Measurements from ENCODE around the gene SYCN.
"Not testable (repeated sequence)": the region's sequence is repeated elsewhere in the genome, so short reads cannot be mapped to it uniquely, and the experiment has no call there.

The SYCN gene

DNA sequence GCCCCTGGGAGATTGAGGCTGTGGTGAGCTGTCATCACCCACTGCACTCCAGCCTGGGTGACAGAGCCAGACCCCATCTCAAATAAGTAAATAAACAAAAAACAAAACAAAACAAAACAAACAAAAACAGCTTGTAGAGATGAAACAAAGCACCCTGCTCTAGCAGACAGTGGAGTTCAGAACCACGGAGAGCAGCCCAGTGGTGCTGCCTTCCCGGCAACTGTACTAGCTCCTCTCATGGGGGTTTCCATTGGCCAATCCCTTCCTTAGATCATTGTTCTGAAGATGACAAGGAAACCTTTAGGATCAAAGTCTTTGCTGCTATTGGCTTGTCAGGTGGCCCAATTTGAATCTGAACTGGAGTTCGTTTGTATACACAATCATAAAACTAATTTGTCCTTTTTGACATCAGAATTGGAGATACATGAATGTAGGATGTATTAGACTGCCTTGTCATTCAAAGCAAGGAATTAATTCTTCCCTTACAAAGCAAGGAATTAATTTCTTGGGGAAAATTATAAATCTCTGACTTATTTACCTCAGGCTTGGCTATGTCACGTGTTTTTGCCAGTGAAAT is 19.7 kb upstream of the SYCN start:
- FAIRE-seq, result no peak

GRCh38 chr19:39219108-39219507 is 15.0 kb upstream of the SYCN start:
- FAIRE-seq, result not testable (repeated sequence)

DNA sequence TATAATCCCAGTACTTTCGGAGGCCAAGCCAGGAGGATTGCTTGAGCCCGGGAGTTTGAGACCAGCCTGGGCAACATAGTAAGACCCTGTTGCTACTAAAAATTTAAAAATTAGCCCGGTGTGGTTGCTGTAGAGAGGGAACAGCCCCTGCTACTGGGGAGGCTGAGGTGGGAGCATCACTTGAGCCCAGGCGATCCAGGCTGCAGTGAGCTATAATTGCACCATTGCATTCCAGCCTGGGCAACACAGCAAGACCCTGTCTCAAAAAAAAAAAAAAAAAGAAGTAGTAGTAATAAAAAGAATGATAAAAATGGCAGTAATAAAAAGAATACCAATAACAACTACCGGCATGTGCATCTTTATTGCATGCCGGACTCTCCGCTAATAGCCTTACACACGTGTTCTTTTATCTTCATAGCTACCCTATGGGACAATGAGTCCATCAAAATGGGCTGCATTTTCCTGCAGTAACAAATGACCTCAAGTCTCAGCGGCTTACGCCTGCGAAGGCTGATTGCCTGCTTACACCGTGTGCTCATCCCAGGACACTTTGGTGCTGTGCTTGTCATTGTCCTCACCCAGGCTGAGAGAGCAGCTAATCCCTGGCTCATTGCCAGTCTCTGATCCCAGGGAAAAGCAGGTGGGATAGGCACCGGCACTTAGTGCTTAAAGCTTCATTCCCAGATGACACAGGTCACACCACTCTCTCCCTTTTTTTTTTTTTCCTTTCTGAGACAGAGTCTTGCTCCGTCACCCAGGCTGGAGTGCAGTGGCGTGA is 14.4 kb upstream of the SYCN start:
- no peak for FAIRE-seq

DNA sequence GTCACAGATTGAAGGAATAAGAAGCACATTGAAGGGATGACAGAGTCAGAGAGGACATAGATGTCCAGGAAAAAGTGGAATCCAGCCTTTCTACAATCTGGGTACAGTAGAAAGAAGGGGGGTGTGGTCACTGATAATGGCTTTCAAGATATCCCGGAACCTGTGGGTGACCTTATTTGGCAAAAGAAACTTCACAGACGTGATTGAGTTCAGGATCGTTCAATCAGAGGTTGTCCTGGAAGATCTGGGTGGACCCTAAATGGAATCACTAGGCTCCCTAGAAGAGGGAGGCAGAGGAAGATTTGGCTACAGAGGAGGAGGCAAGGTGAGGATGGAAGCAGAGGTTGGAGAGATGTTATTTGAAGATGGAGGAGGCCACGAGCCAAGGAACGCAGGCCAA is 13.0 kb upstream of the SYCN start:
- no peak for FAIRE-seq

DNA sequence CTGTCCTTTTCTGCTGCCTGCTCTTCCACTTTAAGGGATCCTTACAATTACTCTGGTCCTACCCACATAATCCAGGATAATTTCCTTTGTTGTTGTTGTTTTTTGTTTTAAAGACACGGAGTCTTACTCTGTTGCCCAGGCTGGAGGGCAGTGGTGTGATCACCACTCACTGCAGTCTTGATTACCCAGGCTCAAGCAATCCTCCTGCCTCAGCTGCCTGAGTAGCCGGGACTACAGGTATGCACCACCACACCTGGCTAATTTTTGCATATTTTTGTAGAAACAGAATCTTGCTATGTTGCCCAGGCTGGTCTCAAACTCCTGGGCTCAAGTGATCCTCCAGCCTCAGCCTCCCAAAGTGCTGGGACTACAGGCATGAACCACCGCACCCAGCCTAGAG is 11.3 kb upstream of the SYCN start:
- FAIRE-seq, result not testable (repeated sequence)

GRCh38 chr19:39212375-39212742 is 8.3 kb upstream of the SYCN start:
- no peak for FAIRE-seq

- FAIRE-seq, result no peak
Measured at GRCh38 chr19:39211731-39212374, 7.8 kb upstream of the SYCN start.

DNA sequence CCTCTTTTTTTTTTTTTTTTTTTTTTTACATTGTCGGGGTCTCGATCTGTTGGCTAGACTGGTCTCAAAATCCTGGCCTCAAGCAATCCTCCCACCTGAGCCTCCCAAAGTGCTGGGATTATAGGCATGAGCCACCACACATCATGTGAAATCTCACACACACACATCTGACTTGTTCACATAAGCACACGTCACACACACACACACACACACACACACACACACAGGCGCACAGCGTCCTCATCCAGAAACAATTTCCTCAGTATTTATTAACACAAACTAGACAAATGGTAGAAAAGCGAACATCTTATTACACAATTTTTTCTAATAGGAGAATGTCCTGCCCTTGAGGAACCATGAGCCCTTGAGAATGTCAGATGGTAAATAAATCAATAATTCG is 5.1 kb upstream of the SYCN start:
- no peak for FAIRE-seq

- FAIRE-seq, result no peak
Measured at GRCh38 chr19:39208175-39208795, 4.2 kb upstream of the SYCN start.

GRCh38 chr19:39207293-39207836 is 3.3 kb upstream of the SYCN start:
- no peak for FAIRE-seq

GRCh38 chr19:39206122-39206521 is 2.1 kb upstream of the SYCN start:
- FAIRE-seq, result no peak

DNA sequence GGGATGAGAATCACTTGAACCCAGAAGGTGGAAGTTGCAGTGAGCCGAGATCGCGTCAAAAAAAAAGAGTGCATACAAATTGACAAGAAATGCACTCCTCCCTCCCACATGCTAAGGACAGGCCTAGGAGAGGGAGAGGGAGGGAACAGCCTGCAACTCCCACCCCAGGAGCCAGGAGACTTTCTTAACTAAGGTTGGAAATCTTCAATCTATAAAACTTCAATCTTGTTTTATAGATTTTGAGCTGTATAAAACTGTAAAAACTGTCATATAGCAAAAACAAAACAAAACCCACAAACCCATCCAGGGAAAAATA is 1.3 kb upstream of the SYCN start:
- FAIRE-seq, result no peak

DNA sequence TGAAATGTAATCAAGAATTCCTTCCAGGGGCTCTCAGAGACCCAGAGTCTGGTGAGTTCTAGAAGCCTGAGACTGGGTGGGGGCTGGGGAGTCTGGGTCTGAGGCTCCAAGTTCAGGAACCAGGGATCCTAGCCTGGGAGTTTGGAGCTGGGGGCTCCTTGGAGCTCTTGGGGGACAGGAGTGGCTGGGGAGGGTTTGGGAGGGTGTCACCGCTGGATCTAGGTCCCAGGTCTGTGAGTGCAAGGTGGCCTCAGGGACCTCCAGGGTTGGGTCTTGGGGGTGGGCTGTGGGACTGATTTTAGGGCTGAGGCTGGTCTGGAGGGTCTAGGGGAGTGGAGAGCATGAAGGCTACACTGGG is 1.1 kb downstream of the SYCN start:
- FAIRE-seq, result no peak

GRCh38 chr19:39200803-39201115 is 3.3 kb downstream of the SYCN start:
- FAIRE-seq, result no peak

DNA sequence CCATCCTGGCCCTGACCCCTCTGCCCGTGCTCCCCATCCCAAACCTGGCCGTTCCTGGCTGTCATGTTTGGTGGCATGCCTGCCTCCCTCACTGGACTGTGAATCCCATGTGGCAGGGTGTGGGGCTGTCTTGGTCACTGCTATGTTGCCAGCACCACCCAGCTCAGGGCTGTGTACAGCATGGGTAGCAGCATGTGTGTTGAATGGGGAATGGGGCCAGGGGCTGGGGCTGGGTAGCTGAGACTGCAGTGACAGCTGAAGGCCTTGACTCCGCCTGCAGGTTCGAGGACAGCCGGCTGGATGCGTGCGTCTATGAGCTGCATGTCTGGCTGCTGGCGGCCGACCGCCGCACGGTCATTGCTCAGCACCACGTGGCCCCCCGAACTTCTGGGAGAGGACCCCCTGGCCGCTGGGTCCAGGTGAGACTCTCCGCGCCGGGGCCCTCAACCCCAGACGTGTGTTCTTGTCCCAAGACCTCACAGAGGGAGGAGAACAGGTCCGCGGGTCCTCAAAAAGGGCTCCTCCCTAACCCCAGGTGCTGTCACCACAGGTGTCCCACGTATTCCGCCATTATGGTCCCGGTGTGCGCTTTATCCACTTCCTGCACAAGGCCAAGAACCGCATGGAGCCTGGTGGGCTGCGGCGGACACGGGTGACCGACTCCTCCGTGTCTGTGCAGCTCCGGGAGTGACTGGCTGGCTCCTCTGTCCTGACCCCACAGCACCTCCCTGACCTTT is 3.8 kb downstream of the SYCN start:
- FAIRE-seq, result no peak

GRCh38 chr19:39199025-39199424 is 5.0 kb downstream of the SYCN start:
- FAIRE-seq, result no peak

DNA sequence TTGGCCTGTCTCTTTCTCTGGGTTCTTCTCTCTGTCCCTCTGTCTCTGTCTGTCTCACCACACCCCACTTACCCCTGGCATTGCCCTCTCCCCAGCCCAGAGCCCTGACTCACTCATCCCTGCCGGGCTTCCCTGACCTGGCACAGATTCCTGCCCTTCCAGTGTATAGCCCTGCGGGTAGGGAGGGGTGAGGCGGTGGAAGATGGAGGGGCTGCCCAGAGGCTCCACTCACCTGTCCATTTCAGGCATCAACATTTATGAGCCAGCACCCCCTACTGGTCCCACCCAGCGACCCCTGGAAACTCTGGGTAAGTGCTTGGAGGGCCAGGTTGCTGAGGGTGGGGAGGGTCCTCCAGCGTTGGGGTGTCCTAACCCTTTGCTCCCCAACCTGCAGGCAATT is 6.3 kb downstream of the SYCN start:
- FAIRE-seq, result no peak

- FAIRE-seq, result no peak
Measured at GRCh38 chr19:39196860-39197562, 7.1 kb downstream of the SYCN start, which contains the start of gene NCCRP1. Gene NCCRP1, plus strand, starts transcription at chr19:39196964. Its CDS starts 19 bp downstream, at chr19:39196983.

DNA sequence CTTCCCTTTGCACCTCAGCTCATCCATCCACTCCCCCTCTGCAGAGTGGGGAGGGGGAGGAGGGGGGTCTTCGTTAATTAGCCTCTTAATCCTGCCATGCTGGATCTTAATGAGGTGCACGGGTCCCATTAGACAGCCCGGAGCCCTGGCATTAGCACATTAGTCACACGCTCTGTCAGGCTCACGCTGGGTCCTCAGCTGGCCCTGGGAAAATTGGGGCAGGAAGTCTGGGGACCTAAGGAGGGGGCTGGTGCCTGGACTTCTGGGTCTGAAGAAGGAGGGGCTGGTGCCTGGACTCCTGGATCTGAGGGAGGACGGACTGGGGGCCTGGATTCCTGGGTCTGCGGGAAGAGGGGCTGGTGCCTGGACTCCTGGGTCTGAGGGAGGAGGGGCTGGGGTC is 7.7 kb downstream of the SYCN start:
- no peak for FAIRE-seq

DNA sequence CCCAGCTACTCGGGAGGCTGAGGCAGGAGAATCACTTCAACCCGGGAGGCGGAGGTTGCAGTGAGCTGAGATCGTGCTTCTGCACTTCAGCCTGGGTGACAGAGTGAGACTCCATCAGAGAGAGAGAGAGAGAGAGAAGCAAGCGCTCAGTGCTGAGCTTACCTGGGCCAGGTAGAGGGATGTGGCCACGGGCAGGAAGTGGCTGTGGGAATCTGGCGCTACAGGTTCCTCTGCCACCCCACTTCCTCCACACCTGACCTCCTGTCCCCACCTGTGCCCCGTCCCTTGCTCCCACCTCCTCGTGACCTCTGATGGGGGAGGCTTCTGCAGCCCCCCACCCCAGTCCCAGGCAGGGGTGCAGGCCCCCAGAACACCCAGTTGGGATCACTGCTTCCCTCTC is 8.3 kb downstream of the SYCN start:
- no peak for FAIRE-seq

DNA sequence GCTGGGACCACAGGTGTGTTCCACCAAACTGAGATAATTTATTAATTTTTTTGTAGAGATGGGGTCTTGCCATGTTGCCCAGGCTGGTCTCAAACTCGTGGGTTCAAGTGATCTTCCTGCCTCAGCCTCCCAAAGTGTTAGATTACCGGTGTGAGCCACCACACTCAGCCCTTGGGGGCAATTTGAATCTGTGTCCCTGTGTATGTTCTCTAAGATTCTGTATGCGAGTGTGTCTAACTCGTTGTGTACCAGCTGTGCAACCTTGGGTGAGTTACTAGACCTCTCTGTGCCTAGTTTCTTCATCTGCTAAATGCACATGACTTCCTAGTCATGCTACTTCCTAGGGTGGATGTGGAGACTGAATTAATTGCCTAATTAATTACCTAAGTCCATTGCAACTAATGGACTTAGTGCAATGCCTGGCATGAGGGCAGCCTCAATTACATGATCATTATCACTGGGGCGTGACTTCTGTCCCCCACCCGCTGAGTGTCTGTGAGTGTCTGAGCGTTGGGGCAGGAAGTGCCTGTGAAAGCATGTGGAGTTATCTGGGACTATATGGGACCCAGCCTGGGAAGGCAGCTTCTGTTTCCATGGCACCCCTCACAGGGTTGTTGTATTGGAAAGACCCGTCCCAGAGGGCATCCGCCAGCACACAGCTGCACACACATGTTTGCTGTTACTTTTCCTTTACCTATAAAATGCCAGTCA is 9.1 kb downstream of the SYCN start:
- FAIRE-seq, result no peak

DNA sequence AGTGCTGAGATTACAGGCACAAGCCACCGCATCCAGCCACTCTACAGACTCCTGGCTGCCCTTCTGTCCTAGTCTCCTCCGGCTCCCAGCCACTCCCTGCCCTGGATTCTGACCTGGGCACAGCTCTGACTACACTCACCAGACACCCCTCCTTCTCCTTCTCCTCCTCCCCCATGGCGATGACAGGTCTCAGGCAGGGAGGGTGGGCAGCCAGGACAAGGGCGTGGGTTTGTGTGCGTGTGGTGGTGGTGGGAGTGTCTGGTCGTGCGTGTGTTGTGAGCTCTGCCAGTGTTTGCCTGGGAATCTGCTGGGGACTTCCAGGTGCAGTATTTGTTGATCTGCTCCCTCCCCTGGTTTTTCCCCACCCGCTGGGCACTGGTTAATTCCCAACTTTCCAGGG is 10.3 kb downstream of the SYCN start:
- FAIRE-seq, result no peak
